Ectodermal cell (in vitro differentiated cells): ENCODE measurements around the gene ECT2L.
"Not testable (repeated sequence)": the region's sequence is repeated elsewhere in the genome, so short reads cannot be mapped to it uniquely, and the experiment has no call there.

Experiments used
- H3K27ac ChIP-seq: 2 replicates; pipeline ENCODE4 v1.7.0; 2013; ENCODE audit warnings: mild to moderate bottlenecking, low read depth, low read length; ENCODE audit not compliant: insufficient read depth, poor library complexity, severe bottlenecking
- H3K27me3 ChIP-seq: 2 replicates; pipeline ENCODE4 v1.7.0; 2013; ENCODE audit warnings: mild to moderate bottlenecking, low read length; ENCODE audit not compliant: insufficient read depth, control insufficient read depth, poor library complexity, severe bottlenecking
- H3K36me3 ChIP-seq: one replicate; pipeline ENCODE4 v1.7.0; 2013; ENCODE audit warnings: low read length; ENCODE audit not compliant: control insufficient read depth, insufficient read depth
- H3K4me1 ChIP-seq: one replicate; pipeline ENCODE4 v1.7.0; 2013; ENCODE audit warnings: low read length; ENCODE audit not compliant: control insufficient read depth, insufficient read depth
- H3K4me3 ChIP-seq: 2 replicates; pipeline ENCODE4 v1.7.0; 2013; ENCODE audit warnings: low read depth, low read length, control low read depth; ENCODE audit not compliant: insufficient read depth
- H3K9me3 ChIP-seq: 2 replicates; pipeline ENCODE4 v1.7.0; 2013; ENCODE audit warnings: mild to moderate bottlenecking, low read length, moderate library complexity; ENCODE audit not compliant: control insufficient read depth
- WGBS, 2 experiments: methylation state at CpG; one replicate each; pipeline ENCODE4 v1.1.7; 2013; ENCODE audit warnings: missing lambda C conversion rate in 2 of 2; 5-methylcytosine and 5-hydroxymethylcytosine counted together

ECT2L gene

DNA sequence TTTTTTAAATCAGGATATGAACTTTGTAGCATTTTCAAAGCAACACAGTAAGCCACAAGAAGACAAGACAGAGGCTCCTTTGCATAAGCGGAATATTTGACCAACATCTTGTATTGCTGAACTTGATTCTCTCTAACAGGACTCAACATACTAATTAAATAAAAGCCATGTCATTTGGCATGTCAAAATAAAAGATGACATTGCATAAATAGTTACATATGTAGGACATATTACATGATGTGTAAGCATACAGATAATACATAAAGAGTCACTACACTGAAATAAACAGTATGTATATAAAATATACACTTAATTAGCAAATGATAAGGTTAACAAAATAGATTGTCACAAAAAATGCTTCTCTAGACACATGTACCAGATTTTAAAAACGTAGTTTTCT, 129.9 kb downstream of the ECT2L start:
- Histone ChIP-seq H3K9me3 (no peaks in the 10 kb centered on the region), H3K36me3 (peaks cover 12% of the 10 kb centered on the region), H3K4me3 (no peak overlapping the region), H3K27ac (no peak overlapping the region), H3K4me1 (no peaks in the 10 kb centered on the region), H3K27me3 (no peaks in the 10 kb centered on the region)
- WGBS, 2 experiments: 91 to 93% methylated on average over 2 of the region's 2 CpGs

GRCh38 chr6:138926579-138926978, 130.7 kb downstream of the ECT2L start:
- peaks cover 9% of the 10 kb centered on the region for H3K36me3 ChIP-seq
- 100% methylated on average over 3 of the region's 3 CpGs; no CpG with 5 or more reads in 1 of the 2 experiments for WGBS, 2 experiments
- H3K9me3 ChIP-seq: no peaks in the 10 kb centered on the region
- H3K27ac ChIP-seq: no peak overlapping the region
- no peaks in the 10 kb centered on the region for H3K27me3 ChIP-seq
- H3K4me3 ChIP-seq: no peak overlapping the region
- no peaks in the 10 kb centered on the region for H3K4me1 ChIP-seq

DNA sequence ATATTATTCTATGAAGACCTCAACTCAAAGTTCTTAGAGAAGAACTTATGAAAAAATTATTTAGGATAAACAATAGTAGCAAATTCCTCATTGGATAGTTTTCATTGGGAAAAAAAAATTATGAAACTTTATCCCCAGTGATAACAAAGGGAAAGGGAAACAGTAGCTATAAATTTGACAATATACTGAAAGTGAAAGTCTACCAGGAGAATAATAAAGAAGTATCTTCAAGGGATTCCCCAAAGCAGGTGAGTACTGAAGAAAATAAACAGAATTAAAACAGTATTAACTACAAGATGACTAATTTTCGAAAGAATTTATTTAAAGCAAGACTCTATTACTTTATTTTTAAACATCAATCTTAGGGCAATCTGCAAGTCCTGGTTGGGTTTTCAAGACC, 135.8 kb downstream of the ECT2L start:
- H3K27me3 ChIP-seq: no peaks in the 10 kb centered on the region
- no peaks in the 10 kb centered on the region for H3K4me1 ChIP-seq
- H3K4me3 ChIP-seq: no peak overlapping the region
- no peak overlapping the region for H3K27ac ChIP-seq
- H3K9me3 ChIP-seq: no peaks in the 10 kb centered on the region
- H3K36me3 ChIP-seq: peaks cover 14% of the 10 kb centered on the region
- WGBS, 2 experiments: 100% methylated on average over 1 of the region's 1 CpG

DNA sequence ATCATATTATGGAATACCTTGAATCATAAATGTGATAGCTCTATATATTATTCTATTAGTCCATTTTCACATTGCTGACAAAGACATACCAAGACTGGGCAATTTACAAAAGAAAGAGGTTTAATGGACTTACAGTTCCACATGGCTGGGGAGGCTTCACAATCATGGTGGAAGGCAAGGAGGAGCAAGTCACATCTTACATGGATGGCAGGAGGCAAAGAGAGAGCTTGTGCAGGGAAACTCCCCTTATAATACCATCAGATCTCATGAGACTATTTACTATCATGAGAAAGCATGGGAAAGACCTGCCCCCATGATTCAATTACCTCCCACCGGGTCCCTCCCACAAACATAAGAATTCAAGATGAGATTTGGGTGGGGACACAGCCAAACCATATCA, 141.0 kb downstream of the ECT2L start:
- H3K4me3 ChIP-seq, H3K4me1 ChIP-seq, H3K27me3 ChIP-seq, H3K9me3 ChIP-seq, H3K27ac ChIP-seq: not testable (repeated sequence)
- 88% methylated on average over 1 of the region's 1 CpG; no CpG with 5 or more reads in 1 of the 2 experiments for WGBS, 2 experiments
- H3K36me3 ChIP-seq: peaks cover 36% of the 10 kb centered on the region

GRCh38 chr6:138943089-138943625, 147.3 kb downstream of the ECT2L start:
- no peaks in the 10 kb centered on the region for H3K27me3 ChIP-seq
- H3K4me1 ChIP-seq: no peaks in the 10 kb centered on the region
- no peak overlapping the region for H3K4me3 ChIP-seq
- WGBS, 2 experiments: 95 to 96% methylated on average over 1 to 2 of the region's 2 CpGs
- no peak overlapping the region for H3K27ac ChIP-seq
- H3K9me3 ChIP-seq: no peaks in the 10 kb centered on the region
- peaks cover 35% of the 10 kb centered on the region for H3K36me3 ChIP-seq

DNA sequence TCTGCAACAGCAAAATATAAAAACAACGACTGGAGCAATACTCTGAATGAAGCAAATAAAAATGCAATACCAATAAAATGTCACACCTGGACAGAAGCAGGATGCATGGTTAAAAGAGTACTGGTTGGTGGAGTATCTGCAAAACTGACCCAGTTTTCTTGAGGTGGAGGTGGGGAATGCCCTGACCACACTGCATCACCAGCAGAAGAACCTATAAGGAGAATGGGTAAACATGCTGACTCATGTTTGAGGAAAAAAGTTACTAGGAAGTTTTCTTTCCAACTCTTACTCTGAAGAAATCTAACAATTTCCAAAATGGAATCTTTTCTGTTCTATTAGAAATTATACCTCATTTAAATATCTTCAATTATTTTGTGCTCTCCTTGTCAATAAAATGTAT, 148.5 kb downstream of the ECT2L start:
- 86% methylated on average over 1 of the region's 1 CpG; no CpG with 5 or more reads in 1 of the 2 experiments for WGBS, 2 experiments
- H3K4me3 ChIP-seq: no peak overlapping the region
- no peaks in the 10 kb centered on the region for H3K27me3 ChIP-seq
- no peak overlapping the region for H3K27ac ChIP-seq
- H3K36me3 ChIP-seq: peaks cover 32% of the 10 kb centered on the region
- no peaks in the 10 kb centered on the region for H3K9me3 ChIP-seq
- H3K4me1 ChIP-seq: no peaks in the 10 kb centered on the region

DNA sequence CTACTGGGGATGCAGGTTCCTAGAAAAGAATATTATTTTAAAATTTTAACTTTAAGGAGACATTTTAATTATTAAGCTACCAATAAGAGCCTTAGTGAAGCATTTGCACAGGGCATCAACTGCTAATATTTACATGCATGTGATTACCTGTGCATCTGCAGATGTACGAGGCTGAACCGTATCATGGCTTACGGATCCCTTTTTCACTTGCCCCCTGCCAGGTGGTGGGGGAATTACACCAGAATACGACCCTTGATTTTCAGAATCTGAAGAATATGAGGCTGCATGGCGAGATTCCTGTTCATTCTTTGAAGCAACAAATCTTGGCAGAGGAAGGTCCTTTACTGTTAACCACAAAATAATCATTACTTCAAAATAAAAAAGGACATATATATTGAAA, 149.5 kb downstream of the ECT2L start:
- H3K4me1 ChIP-seq: no peaks in the 10 kb centered on the region
- H3K27ac ChIP-seq: no peak overlapping the region
- WGBS, 2 experiments: 86 to 90% methylated on average over 5 of the region's 5 CpGs
- H3K9me3 ChIP-seq: no peaks in the 10 kb centered on the region
- no peaks in the 10 kb centered on the region for H3K27me3 ChIP-seq
- H3K36me3 ChIP-seq: peaks cover 26% of the 10 kb centered on the region
- no peak overlapping the region for H3K4me3 ChIP-seq

GRCh38 chr6:138948004-138948403, 152.1 kb downstream of the ECT2L start:
- no peak overlapping the region for H3K4me3 ChIP-seq
- H3K4me1 ChIP-seq: no peaks in the 10 kb centered on the region
- WGBS, 2 experiments: 100% methylated on average over 2 of the region's 2 CpGs; no CpG with 5 or more reads in 1 of the 2 experiments
- no peak overlapping the region for H3K27ac ChIP-seq
- H3K27me3 ChIP-seq: no peaks in the 10 kb centered on the region
- H3K9me3 ChIP-seq: no peaks in the 10 kb centered on the region
- H3K36me3 ChIP-seq: peaks cover 17% of the 10 kb centered on the region

DNA sequence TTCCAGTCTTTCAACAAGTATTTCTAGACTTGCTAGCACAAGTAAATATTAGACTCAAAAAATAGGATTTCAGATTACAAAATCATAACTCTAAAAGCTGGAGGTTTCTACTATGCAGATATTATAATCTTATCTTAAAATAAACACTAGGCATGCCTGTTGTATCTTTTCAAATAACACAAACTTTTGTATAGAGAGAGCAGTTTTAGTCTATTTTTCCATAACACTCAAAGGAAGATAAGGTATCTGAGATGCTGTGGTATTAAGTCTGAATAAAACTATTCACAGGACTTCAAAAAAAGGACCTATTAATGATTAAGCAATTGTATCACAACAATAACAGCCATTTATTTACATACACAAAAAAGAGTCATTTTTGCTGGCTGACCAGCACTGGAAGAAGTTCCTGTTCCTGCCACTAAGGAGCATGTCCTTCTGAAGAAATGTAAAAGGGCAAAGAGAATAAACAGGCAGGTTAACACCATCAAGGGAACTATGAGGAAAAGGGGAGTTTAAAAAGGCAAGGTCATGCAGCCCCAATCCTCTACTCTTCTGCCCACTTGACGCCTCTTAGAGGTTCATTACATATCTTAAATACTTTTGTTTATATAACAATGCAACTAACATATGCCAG, 152.8 kb downstream of the ECT2L start:
- 80% methylated on average over 1 of the region's 1 CpG; no CpG with 5 or more reads in 1 of the 2 experiments for WGBS, 2 experiments
- Histone ChIP-seq H3K27me3 (no peaks in the 10 kb centered on the region), H3K27ac (no peak overlapping the region), H3K4me1 (no peaks in the 10 kb centered on the region), H3K36me3 (peaks cover 14% of the 10 kb centered on the region), H3K9me3 (no peaks in the 10 kb centered on the region), H3K4me3 (no peak overlapping the region)

DNA sequence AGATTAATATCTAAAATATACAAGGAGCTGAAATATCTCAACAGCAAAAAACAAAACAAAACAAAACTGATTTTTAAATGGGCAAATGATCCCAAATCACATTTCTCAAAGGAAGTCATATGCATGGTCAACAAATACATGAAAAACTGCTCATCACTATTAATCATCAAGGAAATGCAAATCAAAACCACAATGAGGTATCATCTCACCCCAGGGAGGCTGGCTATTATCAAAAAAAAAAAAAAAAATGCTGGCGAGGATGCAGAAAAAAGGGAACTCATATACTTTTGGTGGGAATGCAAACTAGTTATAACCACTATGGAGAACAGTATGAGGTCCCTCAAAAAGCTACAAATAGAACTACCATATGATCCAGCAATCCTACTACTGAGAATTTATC, 157.6 kb downstream of the ECT2L start:
- Histone ChIP-seq H3K36me3 (no peaks in the 10 kb centered on the region), H3K27ac (no peak overlapping the region), H3K4me3 (no peak overlapping the region), H3K4me1 (no peaks in the 10 kb centered on the region), H3K9me3 (no peaks in the 10 kb centered on the region), H3K27me3 (no peaks in the 10 kb centered on the region)
- no CpG with 5 or more reads among the region's 1 CpG for WGBS, 2 experiments
